Kidney epithelial cell (primary cell): ENCODE data around the gene PXK. TPM values are rescaled to one million over a fixed set of nuclear protein-coding genes. Genes with fewer than 3 reads are reported as not detected.

Experiments
- DNase-seq: peaks from one replicate; pipeline ENCODE4 v3.0.0-alpha.2; 2010; ENCODE audit warnings: low read depth
- H3K27me3 ChIP-seq: 2 replicates; pipeline ENCODE4 v1.6.0; 2011; ENCODE audit warnings: low read length; ENCODE audit not compliant: control insufficient read depth, insufficient read depth
- H3K36me3 ChIP-seq: 2 replicates; pipeline ENCODE4 v1.5.1; 2011; ENCODE audit warnings: low read length; ENCODE audit not compliant: control insufficient read depth, insufficient read depth
- H3K4me3 ChIP-seq: 2 replicates; pipeline ENCODE4 v1.5.1; 2011; ENCODE audit warnings: low read depth, mild to moderate bottlenecking, control low read depth, low read length
- total RNA-seq: library from RNA; depleted of rRNA; stranded (reverse); fragments of >200 nt; gene quantifications from 2 replicates; pipeline ENCODE4 v1.2.3, GENCODE V29; 2015
- TF ChIP-seq, protein P1 (sequence below): IDR thresholded peaks from 2 replicates; pipeline ENCODE4 v1.5.1; 2011; ENCODE audit warnings: mild to moderate bottlenecking, moderate library complexity, low read length, control low read depth, inconsistent platforms; ENCODE audit not compliant: insufficient read depth, poor library complexity, severe bottlenecking

PXK gene
- total RNA-seq, 1 donor from 2014 or later: 13.2 TPM

DNA sequence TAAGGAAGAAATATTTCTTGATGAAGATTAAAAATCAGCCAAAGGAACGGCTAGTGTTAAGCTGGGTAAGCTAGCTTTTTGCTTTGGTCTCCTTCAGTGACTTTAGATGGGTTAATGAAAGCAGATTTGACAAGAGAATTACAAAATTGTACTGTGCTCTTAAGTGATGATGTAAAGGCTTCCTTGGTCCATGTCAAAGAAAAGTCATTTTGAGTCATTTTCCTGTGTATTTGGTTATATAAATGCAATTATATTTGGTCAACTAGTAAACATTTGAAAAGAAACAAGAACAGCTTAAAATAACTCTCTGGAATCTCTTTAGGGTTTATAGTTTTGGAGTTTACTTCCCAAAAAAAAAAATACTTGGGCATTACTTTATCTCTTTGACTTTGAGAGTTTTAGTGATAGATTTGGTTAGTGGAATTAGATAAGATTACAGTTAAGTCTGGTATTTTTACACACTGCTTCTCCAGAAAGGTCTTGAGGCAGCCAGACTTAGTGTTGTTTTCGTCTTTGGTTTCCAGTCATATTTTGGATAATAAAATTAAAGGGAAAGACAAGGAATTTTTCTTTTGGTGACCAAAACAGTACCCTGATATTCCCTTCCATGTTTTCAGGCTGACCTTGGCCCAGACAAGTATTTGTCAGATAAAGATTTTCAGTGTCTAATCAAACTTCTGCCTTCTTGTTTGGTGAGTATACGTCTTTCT is 58.6 kb downstream of the PXK start:
- no peaks in the 10 kb centered on the region for H3K36me3 ChIP-seq
- no peak for DNase-seq
- TF ChIP-seq, protein P1, sequence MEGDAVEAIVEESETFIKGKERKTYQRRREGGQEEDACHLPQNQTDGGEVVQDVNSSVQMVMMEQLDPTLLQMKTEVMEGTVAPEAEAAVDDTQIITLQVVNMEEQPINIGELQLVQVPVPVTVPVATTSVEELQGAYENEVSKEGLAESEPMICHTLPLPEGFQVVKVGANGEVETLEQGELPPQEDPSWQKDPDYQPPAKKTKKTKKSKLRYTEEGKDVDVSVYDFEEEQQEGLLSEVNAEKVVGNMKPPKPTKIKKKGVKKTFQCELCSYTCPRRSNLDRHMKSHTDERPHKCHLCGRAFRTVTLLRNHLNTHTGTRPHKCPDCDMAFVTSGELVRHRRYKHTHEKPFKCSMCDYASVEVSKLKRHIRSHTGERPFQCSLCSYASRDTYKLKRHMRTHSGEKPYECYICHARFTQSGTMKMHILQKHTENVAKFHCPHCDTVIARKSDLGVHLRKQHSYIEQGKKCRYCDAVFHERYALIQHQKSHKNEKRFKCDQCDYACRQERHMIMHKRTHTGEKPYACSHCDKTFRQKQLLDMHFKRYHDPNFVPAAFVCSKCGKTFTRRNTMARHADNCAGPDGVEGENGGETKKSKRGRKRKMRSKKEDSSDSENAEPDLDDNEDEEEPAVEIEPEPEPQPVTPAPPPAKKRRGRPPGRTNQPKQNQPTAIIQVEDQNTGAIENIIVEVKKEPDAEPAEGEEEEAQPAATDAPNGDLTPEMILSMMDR: no peak
- H3K27me3 ChIP-seq: no peaks in the 10 kb centered on the region
- H3K4me3 ChIP-seq: no peak overlapping the region

DNA sequence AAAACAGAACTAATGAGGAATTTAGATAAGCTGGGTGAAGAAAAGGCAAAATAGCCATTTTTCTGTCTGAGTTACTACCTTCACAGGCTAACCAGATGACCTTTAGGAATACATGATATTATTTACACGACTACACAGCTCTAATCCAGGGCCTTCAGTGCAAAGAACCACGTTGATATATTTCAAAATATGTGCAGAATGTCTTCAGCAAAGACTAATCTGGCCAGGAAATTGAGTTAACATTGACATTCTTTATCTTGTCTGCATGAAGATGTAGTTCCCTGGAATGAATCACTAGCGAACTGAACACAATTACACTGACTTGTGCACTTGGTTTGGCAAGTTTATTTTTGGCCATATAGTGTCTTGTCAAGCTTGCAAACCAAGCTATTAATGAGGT is 59.5 kb downstream of the PXK start:
- no peak for DNase-seq
- TF ChIP-seq, protein P1: no peak

DNA sequence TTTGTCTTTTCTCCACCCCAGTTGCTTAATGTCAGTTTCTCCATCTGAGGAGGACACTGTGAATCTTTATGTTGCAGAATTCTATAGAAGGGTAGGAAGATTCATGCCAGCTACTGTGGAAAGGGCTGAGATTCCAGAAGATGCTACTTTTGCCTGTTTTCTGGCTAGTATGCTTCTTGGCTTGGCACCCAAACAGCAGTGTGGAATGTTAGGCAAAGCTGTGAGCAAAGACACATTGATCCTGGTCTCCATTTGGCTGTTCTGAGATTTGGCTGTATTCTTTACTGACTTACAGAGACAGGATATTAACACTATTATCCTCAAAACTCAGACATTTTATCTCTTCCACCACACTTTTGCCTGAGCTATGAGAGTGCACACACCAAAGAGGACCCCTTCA is 61.6 kb downstream of the PXK start:
- no peak for DNase-seq
- TF ChIP-seq, protein P1: no peak
- no peaks in the 10 kb centered on the region for H3K36me3 ChIP-seq
- no peaks in the 10 kb centered on the region for H3K27me3 ChIP-seq
- H3K4me3 ChIP-seq: no peak overlapping the region

More for the DNA sequence above, 59.5 kb downstream of the PXK start:
- no peaks in the 10 kb centered on the region for H3K27me3 ChIP-seq
- no peaks in the 10 kb centered on the region for H3K36me3 ChIP-seq
- no peak overlapping the region for H3K4me3 ChIP-seq

DNA sequence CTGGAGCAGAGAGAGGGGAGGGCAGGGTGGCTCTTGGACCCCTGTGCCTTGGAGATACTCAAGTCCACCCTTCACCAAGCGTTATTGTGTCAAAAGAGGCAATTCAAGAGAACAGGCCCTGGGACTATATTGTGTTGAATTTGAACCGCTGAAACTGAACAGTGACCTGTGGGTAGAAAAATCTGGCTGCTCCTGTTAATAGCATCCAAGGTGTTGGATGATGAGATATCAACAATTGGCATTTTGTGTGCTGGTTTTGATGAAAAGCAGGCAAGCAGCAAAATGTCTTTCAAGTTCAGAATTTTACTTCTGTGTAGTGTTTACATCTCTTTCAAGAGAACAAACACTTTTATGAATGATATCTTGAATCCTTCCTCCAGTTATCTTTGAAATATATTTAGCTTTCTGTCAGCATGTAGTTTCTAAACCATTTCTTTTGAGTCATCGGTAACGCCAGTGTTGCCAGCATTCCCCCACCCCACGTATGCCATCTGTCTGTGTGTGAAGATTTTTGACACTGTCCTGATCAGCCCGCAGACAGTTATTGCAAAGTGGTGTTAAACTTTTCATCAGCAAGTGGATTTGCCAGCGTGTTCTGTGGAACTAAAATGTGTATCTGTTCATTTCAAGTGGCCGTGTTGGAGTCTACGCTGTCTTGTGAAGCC is 66.1 kb downstream of the PXK start:
- Histone ChIP-seq H3K27me3 (no peaks in the 10 kb centered on the region), H3K36me3 (peaks cover 1% of the 10 kb centered on the region)

DNA sequence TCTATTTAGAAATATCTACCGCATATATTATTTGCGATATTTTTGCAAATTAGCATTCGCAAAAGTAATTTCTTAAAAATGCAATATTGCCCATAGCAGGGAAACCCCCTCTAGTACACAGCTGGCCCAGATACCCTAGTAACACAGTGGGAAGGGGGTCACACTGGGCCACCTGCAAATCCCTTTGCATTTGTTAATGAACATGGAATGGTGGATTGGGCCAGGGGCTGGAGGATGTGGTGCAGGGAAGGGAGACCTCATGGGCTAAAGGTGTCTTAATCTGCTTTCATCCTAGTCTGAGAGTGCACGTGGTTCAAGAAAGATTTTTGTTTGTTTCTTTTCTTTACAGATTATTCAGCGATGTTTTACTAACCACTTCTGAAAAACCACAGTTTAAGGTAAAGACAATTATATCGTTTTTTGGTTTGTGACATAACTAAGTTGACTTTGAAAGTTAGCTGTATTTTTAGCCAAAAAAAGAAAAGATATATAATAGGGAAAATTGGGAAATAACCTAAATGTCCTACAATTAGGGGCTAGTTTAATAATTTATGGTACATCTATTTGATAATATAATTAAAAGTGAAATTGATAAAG is 70.9 kb downstream of the PXK start:
- no peak for DNase-seq
- Histone ChIP-seq H3K36me3 (peaks cover 1% of the 10 kb centered on the region), H3K4me3 (no peak overlapping the region), H3K27me3 (no peaks in the 10 kb centered on the region)
- TF ChIP-seq, protein P1: no peak

More for the DNA sequence above, 66.1 kb downstream of the PXK start:
- DNase-seq: no peak
- no peak overlapping the region for H3K4me3 ChIP-seq
- TF ChIP-seq, protein P1: no peak
